Heart left ventricle (tissue), 13 donors: ENCODE data around the gene FSD1.
"Not testable (repeated sequence)": the region's sequence is repeated elsewhere in the genome, so short reads cannot be mapped to it uniquely, and the experiment has no call there.

Source experiments
- POLR2A ChIP-seq, 2 donors: fragments of 450-650 bp; IDR thresholded peaks; one replicate each; pipeline ENCODE4 v1.6.1; 2017; ENCODE audit warnings: antibody characterized with exemption in 2 of 2, mild to moderate bottlenecking in 2 of 2, moderate library complexity in 2 of 2
- TF ChIP-seq, protein P1 (sequence below), 12 donors: fragments of 200-600 bp; sonication (generic) in 4 of 12; IDR thresholded peaks; one replicate each; pipeline versions ENCODE4 v1.5.0 to v1.8.0; 2018 to 2022; ENCODE audit warnings: antibody characterized with exemption in 12 of 12, mild to moderate bottlenecking in 5 of 12
- donor health status: ischemic (EF 13 %, LVEDD 7.1; RV severe dilation, severe dysfunction).
- donor health status: DM: no; HTN: yes; CAD: no.
- donor health status: DM: no; HTN: no; CAD: no.
- donor health status: ischemic (EF 25% LVEDD 6.9; RV normal size, moderate dysfunction).
- donor health status: ischemic (EF 25% LVEDD 5.7; RV mildly dilated, moderate dysfunction).
- donor health status: ischemic (EF 35%, LVEDD 5.7; RV mildly dilated, moderate dysfunction).
- donor health status: nonischemic (EF 11% LVEDD 7.7; RV severe dilation, severe dysfunction).
- donor health status: DM: yes; HTN: yes; CAD: no.
- donor health status: PGD.
- donor health status: ischemic (EF 29% LVEDD 5.4; RV normal size, mild dysfunction).
- donor health status: nonischemic (EF 23%, LVEDD 6.1; RV moderate dilation, normal function).

- not testable (repeated sequence) for TF ChIP-seq POLR2A (IDR thresholded peaks at IDR 0.05)
- TF ChIP-seq, protein P1, sequence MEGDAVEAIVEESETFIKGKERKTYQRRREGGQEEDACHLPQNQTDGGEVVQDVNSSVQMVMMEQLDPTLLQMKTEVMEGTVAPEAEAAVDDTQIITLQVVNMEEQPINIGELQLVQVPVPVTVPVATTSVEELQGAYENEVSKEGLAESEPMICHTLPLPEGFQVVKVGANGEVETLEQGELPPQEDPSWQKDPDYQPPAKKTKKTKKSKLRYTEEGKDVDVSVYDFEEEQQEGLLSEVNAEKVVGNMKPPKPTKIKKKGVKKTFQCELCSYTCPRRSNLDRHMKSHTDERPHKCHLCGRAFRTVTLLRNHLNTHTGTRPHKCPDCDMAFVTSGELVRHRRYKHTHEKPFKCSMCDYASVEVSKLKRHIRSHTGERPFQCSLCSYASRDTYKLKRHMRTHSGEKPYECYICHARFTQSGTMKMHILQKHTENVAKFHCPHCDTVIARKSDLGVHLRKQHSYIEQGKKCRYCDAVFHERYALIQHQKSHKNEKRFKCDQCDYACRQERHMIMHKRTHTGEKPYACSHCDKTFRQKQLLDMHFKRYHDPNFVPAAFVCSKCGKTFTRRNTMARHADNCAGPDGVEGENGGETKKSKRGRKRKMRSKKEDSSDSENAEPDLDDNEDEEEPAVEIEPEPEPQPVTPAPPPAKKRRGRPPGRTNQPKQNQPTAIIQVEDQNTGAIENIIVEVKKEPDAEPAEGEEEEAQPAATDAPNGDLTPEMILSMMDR (IDR thresholded peaks at IDR 0.05): not testable (repeated sequence)
Measured at GRCh38 chr19:4286141-4286540, 18.3 kb upstream of the FSD1 start.
